Uterus (tissue), 4 donors: Measurements from ENCODE around the gene ABCA1. TPM values are rescaled to one million over a fixed set of nuclear protein-coding genes. Genes with fewer than 3 reads are reported as not detected.
"Not testable (repeated sequence)": the region's sequence is repeated elsewhere in the genome, so short reads cannot be mapped to it uniquely, and the experiment has no call there.

Source experiments
- DNase-seq, 2 donors: peaks; one replicate each; pipeline ENCODE4 v3.0.0-alpha.2; 2019 to 2020
- H3K27ac ChIP-seq, 2 donors: fragments of 200-600 bp; sonication (generic); 1 replicate in 1 of 2; 2 replicates in 1 of 2; pipeline ENCODE4 v1.5.1; 2016 to 2018
- H3K27me3 ChIP-seq, 2 donors: fragments of 200-600 bp; sonication (generic); one replicate each; pipeline ENCODE4 v1.5.1; 2018 to 2019; ENCODE audit warnings: control low read depth in 1 of 2
- H3K36me3 ChIP-seq, 2 donors: fragments of 200-600 bp; sonication (generic); one replicate each; pipeline ENCODE4 v1.5.1; 2019; ENCODE audit warnings: control low read depth in 1 of 2
- H3K4me1 ChIP-seq, 2 donors: fragments of 200-600 bp; sonication (generic); one replicate each; pipeline ENCODE4 v1.5.1; 2018 to 2019; ENCODE audit warnings: control low read depth in 1 of 2
- H3K4me3 ChIP-seq, 2 donors: fragments of 200-600 bp; sonication (generic); 1 replicate in 1 of 2; 2 replicates in 1 of 2; pipeline ENCODE4 v1.5.1; 2018 to 2019; ENCODE audit warnings: mild to moderate bottlenecking in 1 of 2
- H3K9me3 ChIP-seq, 2 donors: fragments of 200-600 bp; sonication (generic); one replicate each; pipeline ENCODE4 v1.5.1; 2019; ENCODE audit warnings: control low read depth in 1 of 2
- POLR2A ChIP-seq, 2 donors: fragments of 450-650 bp; IDR thresholded peaks; one replicate each; pipeline ENCODE4 v1.6.1; 2016; ENCODE audit warnings: antibody characterized with exemption in 2 of 2, mild to moderate bottlenecking in 1 of 2, moderate library complexity in 1 of 2
- intact Hi-C: fragments of 100-400 bp; cut with DNase I; formaldehyde crosslinking; loops from one replicate; pipeline ENCODE4 v1.15.1; 2023; ENCODE audit warnings: low total_unique reads
- total RNA-seq, 4 donors: library from RNA; depleted of rRNA in 3 of 4; stranded (reverse); fragments of >200 nt in 3 of 4; gene quantifications; one replicate each; pipeline versions ENCODE4 v1.1.0 to v1.2.4, GENCODE V29; 2014 to 2023
- TF ChIP-seq, protein P1 (sequence below), 4 experiments: fragments of 200-600 bp in 2 of 4; fragments of 450-650 bp in 2 of 4; sonication (generic) in 2 of 4; IDR thresholded peaks; one replicate each; pipeline ENCODE4 v1.5.1; 2016 to 2019; ENCODE audit warnings: antibody characterized with exemption in 4 of 4, mild to moderate bottlenecking in 2 of 4, moderate library complexity in 1 of 4
- donor health status: DM: yes; HTN: yes; CAD: no.

Gene ABCA1
- total RNA-seq, 4 donors from 2014 or later, result 13.8 to 43.3 (median 25.9) TPM

DNA sequence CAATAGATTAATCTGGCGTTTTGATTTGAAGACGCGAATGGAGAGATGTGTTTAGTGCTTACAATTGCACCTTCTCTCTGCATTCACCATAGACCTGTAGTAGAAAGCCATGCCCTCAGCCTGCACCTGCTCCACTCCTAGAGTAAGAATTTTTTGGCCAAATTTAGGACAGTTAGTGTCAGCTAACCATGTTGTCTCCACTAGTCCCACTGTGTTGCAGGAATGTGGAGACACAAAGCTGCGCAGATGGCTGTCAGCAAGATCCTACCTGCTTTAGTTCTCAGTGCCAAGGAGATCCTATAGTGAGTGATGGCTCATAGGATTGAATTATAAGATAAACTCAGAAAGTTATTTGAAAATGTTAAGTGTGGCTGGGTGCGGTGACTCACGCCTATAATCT lies 35.1 kb upstream of the ABCA1 start:
- Histone ChIP-seq H3K9me3 (no peaks in the 10 kb centered on the region), H3K4me1 (no peaks in the 10 kb centered on the region), H3K27me3 (no peaks in the 10 kb centered on the region), H3K4me3 (no peak overlapping the region), H3K27ac (no peak overlapping the region), H3K36me3 (no peaks in the 10 kb centered on the region)
- no peak for TF ChIP-seq POLR2A (IDR thresholded peaks at IDR 0.05)
- TF ChIP-seq, protein P1, sequence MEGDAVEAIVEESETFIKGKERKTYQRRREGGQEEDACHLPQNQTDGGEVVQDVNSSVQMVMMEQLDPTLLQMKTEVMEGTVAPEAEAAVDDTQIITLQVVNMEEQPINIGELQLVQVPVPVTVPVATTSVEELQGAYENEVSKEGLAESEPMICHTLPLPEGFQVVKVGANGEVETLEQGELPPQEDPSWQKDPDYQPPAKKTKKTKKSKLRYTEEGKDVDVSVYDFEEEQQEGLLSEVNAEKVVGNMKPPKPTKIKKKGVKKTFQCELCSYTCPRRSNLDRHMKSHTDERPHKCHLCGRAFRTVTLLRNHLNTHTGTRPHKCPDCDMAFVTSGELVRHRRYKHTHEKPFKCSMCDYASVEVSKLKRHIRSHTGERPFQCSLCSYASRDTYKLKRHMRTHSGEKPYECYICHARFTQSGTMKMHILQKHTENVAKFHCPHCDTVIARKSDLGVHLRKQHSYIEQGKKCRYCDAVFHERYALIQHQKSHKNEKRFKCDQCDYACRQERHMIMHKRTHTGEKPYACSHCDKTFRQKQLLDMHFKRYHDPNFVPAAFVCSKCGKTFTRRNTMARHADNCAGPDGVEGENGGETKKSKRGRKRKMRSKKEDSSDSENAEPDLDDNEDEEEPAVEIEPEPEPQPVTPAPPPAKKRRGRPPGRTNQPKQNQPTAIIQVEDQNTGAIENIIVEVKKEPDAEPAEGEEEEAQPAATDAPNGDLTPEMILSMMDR (IDR thresholded peaks at IDR 0.05), result no peak
- DNase-seq, result no peak
- intact Hi-C loops, result no loop called here

DNA sequence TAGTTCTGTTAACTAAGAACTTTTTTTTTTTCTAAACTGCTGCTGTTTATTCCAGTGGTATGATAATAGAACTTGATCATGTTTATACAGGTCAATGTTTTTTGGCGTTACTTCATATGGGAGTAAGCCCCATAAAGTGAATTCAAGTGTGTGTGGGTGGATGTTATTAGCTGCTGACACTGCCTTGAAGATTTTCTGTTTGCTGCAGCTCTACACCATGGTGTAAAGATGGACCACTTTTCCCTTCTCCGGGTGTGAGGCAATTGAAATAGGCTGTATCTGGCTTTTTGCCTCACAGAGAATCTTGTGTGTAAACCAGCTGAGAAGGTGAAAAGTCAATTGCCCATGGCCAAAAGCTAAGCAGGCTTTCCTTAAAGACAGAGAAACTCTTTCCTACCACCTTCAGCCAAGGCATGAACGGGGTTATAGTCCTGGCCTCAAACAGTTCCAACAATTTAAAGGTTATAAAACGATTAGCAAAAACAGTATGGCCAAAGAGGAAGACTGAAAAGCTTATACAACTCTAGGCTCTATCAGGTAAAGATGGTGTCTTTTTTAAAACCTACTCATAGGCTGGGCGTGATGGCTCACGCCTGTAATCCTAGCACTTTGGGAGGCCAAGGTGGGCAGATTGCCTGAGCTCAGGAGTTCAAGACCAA lies 33.9 kb upstream of the ABCA1 start:
- no peak for TF ChIP-seq POLR2A (IDR thresholded peaks at IDR 0.05)
- TF ChIP-seq, protein P1 (IDR thresholded peaks at IDR 0.05), result no peak

DNA sequence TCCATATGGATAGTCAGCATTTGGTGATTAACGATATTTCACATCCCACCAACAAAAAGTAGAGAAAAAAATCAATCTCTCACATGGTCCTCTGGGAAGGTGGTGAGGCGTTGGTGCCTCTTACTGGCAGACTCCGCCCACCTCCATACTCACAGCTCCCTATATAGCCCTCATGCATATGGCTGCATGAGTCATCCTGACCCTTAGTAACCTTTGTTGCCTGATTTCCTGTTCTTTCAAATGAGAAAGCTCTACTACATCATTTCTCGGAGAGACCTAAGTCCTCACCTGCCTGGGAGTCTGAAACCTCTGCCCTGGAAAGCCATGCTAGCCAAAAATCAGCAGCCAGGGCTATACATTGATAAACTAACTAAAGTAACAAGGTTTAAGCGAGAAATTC lies 33.3 kb upstream of the ABCA1 start:
- Histone ChIP-seq H3K4me1 (no peaks in the 10 kb centered on the region), H3K27me3 (no peaks in the 10 kb centered on the region), H3K27ac (no peak overlapping the region), H3K9me3 (no peaks in the 10 kb centered on the region), H3K4me3 (no peak overlapping the region), H3K36me3 (no peaks in the 10 kb centered on the region)
- no peak for DNase-seq
- intact Hi-C loops, result no loop called here
- no peak for TF ChIP-seq POLR2A (IDR thresholded peaks at IDR 0.05)
- TF ChIP-seq, protein P1 (IDR thresholded peaks at IDR 0.05), result no peak

More for the DNA sequence above, 33.9 kb upstream of the ABCA1 start:
- no peak for DNase-seq
- H3K4me3 ChIP-seq, result no peak overlapping the region
- no peaks in the 10 kb centered on the region for H3K9me3 ChIP-seq
- H3K27ac ChIP-seq, result no peak overlapping the region
- intact Hi-C loops, result no loop called here
- no peaks in the 10 kb centered on the region for H3K4me1 ChIP-seq
- no peaks in the 10 kb centered on the region for H3K27me3 ChIP-seq
- H3K36me3 ChIP-seq, result no peaks in the 10 kb centered on the region

DNA sequence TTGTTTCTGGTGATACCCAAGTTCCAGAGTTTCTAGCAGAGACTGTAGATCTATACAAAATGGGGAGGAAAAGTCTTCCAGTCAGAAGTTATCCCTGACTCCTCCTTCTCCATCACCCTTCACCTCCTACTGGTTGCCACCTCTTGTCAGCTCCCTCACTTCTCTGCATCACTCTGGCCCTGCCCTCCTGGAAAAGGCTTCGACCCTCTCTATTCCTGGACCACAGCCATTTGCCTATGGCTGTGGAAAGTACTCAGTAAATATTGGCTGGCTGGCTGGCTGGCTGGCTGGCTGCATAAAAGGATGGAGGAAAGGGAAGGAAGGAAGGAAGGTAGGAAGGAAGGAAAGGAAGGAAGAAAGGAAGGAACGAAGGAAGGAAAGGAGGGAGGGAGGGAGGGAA lies 32.7 kb upstream of the ABCA1 start:
- Histone ChIP-seq H3K4me3 (no peak overlapping the region), H3K27ac (no peak overlapping the region), H3K4me1 (no peaks in the 10 kb centered on the region), H3K27me3 (no peaks in the 10 kb centered on the region), H3K36me3 (no peaks in the 10 kb centered on the region), H3K9me3 (no peaks in the 10 kb centered on the region)
- TF ChIP-seq, protein P1 (IDR thresholded peaks at IDR 0.05), result no peak
- TF ChIP-seq POLR2A (IDR thresholded peaks at IDR 0.05), result no peak
- intact Hi-C loops, result no loop called here
- DNase-seq, result no peak

DNA sequence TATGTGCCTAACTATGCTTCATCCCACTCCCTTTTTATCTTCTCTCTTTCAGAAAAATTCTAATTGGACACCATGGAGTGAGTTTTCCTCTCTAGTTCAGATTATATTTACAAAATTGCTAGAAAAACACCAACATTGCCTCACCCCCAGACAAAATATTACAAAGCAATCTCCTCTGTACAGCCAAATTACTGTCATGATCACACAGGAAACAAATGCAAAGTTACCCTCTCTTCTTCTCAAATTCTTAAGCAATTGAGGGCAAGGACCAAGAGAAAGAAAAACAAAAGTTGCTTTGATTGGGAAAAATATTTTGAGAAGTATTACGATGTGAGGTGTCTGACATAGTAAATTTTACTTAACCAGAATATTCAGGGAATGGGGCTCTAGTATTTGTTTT lies 30.8 kb upstream of the ABCA1 start:
- intact Hi-C loops, result no loop called here
- Histone ChIP-seq H3K4me1 (no peaks in the 10 kb centered on the region), H3K4me3 (no peak overlapping the region), H3K27me3 (no peaks in the 10 kb centered on the region), H3K27ac (no peak overlapping the region), H3K9me3 (no peaks in the 10 kb centered on the region), H3K36me3 (no peaks in the 10 kb centered on the region)
- TF ChIP-seq, protein P1 (IDR thresholded peaks at IDR 0.05), result no peak
- TF ChIP-seq POLR2A (IDR thresholded peaks at IDR 0.05), result no peak
- DNase-seq, result no peak

DNA sequence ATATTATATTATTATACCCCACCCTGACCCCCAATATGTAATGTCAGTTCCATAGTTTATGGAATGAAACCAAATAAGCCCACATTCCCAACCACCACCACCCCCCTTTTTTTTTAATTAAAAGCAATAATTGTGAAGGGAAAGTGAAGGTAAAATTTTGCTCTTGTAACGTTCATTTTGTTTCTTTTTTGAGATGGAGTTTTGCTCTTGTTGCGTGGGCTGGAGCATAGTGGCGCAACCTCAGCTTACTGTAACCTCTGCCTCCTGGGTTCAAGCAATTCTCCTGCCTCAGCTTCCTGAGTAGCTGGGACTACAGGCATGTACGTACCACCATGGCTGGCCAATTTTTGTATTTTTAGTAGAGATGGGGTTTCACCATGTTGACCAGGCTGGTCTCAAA lies 30.1 kb upstream of the ABCA1 start:
- intact Hi-C loops, H3K4me3 ChIP-seq: not testable (repeated sequence)

More for the DNA sequence above, 30.1 kb upstream of the ABCA1 start:
- not testable (repeated sequence) for H3K36me3 ChIP-seq, DNase-seq, H3K4me1 ChIP-seq, H3K27me3 ChIP-seq, H3K9me3 ChIP-seq, H3K27ac ChIP-seq
